Measurements from ENCODE around the gene BRAF.
"Not testable (repeated sequence)": the region's sequence is repeated elsewhere in the genome, so short reads cannot be mapped to it uniquely, and the experiment has no call there.

BRAF gene

DNA sequence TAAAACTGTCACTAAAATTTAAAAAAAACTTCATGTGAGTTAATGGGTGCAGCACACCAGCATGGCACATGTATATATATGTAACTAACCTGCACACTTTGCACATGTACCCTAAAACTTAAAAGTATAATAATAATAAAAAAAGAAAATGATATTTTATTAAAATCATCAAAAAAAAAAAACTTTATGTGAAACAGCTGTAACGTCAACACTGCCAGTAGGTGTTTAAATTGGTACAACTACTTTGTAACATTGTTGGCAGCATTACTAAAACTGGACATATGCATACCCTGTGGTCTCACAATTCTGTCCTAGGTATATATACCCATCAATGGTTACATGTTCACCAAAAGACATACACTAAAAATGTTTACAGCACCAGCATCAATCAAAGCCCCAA lies 146.2 kb downstream of the BRAF start:
- Histone ChIP-seq H3K4me1 (ENCODE audit: control insufficient read depth in 2 of 2, insufficient read depth in 2 of 2, low read length in 2 of 2) (no peaks in the 10 kb centered on the region), H3K9me3 (ENCODE audit: control insufficient read depth in 2 of 2, low read length in 2 of 2) (no peaks in the 10 kb centered on the region), H3K27me3 (ENCODE audit: control insufficient read depth in 2 of 2, insufficient read depth in 2 of 2, low read length in 2 of 2) (no peaks in the 10 kb centered on the region), H3K36me3 (ENCODE audit: control insufficient read depth in 2 of 2, insufficient read depth in 2 of 2, low read length in 2 of 2) (peaks cover 25 to 33% of the 10 kb centered on the region in 2 donors), H3K9ac (ENCODE audit: low read depth in 1 of 2, low read length in 2 of 2) (no peak overlapping the region), H3K4me3 (ENCODE audit: low read length in 2 of 2) (no peak overlapping the region), H3K27ac (ENCODE audit: low read depth in 2 of 2, low read length in 2 of 2) (no peak overlapping the region)

DNA sequence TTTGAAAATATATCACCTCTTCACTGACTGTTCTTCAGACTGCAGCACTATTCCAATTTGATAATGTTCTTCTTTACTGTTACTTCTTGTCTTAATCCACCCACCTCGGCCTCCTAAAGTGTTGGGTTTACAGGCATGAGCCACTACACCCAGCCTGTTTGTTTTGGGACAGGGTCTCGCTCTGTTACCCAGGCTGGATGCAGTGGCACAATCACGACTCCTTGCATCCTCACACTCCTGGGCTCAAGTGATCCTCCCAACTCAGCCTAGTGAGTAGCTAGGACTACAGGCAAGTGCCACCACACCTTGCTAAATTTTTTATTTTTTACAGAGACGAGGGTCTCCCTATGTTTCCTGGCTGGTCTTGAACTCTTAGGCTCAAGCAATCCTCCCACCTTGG lies 150.4 kb downstream of the BRAF start:
- no peaks in the 10 kb centered on the region for H3K27me3 ChIP-seq (ENCODE audit: control insufficient read depth in 2 of 2, insufficient read depth in 2 of 2, low read length in 2 of 2)
- H3K9ac ChIP-seq (ENCODE audit: low read depth in 1 of 2, low read length in 2 of 2), result no peak overlapping the region
- H3K9me3 ChIP-seq (ENCODE audit: control insufficient read depth in 2 of 2, low read length in 2 of 2), result no peaks in the 10 kb centered on the region
- no peak overlapping the region for H3K27ac ChIP-seq (ENCODE audit: low read depth in 2 of 2, low read length in 2 of 2)
- no peak overlapping the region for H3K4me3 ChIP-seq (ENCODE audit: low read length in 2 of 2)
- H3K4me1 ChIP-seq (ENCODE audit: control insufficient read depth in 2 of 2, insufficient read depth in 2 of 2, low read length in 2 of 2), result no peaks in the 10 kb centered on the region
- peaks cover 24 to 27% of the 10 kb centered on the region in 2 donors for H3K36me3 ChIP-seq (ENCODE audit: control insufficient read depth in 2 of 2, insufficient read depth in 2 of 2, low read length in 2 of 2)

DNA sequence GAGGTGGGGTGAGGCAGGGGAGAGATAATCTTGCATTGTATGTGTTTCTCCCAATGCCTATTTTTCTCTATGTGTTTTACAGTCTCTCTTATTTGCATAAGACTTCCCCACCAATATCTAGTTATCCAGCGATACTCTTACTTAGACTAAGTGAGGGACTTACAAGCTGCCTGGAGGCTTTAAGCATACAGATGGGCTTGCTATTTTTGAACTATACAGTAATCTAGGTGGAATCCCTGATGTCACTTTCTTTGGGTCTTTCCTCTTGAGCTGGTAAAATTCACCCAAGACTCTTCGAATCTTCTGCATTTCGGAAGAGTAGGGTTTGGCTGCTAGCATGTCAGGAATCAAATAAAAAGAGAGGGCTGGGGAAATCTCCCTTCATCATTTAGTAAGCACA lies 151.6 kb downstream of the BRAF start:
- peaks cover 19 to 24% of the 10 kb centered on the region in 2 donors for H3K36me3 ChIP-seq (ENCODE audit: control insufficient read depth in 2 of 2, insufficient read depth in 2 of 2, low read length in 2 of 2)
- no peak overlapping the region for H3K4me3 ChIP-seq (ENCODE audit: low read length in 2 of 2)
- no peak overlapping the region for H3K9ac ChIP-seq (ENCODE audit: low read depth in 1 of 2, low read length in 2 of 2)
- H3K27me3 ChIP-seq (ENCODE audit: control insufficient read depth in 2 of 2, insufficient read depth in 2 of 2, low read length in 2 of 2), result no peaks in the 10 kb centered on the region
- H3K4me1 ChIP-seq (ENCODE audit: control insufficient read depth in 2 of 2, insufficient read depth in 2 of 2, low read length in 2 of 2), result no peaks in the 10 kb centered on the region
- no peak overlapping the region for H3K27ac ChIP-seq (ENCODE audit: low read depth in 2 of 2, low read length in 2 of 2)
- H3K9me3 ChIP-seq (ENCODE audit: control insufficient read depth in 2 of 2, low read length in 2 of 2), result no peaks in the 10 kb centered on the region

DNA sequence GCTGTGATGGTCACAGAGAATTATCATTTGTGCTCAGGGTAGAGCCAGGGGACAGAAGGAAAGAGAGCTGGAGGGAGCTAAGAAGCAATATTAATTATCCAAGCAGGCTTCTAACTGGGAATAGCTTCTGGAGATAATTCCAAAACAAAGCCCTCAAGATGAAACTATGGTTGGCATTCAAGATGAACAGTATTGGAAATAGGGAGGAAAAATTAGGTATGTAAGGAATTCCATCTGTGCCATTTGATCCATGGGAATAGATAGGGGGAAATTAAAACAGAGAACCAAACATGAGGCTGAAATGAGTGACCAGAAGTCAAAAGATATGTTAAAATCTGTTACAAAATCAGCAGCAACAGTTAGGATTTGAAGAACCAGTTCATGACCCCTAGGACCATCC lies 152.9 kb downstream of the BRAF start:
- Histone ChIP-seq H3K27ac (ENCODE audit: low read depth in 2 of 2, low read length in 2 of 2) (no peak overlapping the region), H3K9ac (ENCODE audit: low read depth in 1 of 2, low read length in 2 of 2) (no peak overlapping the region), H3K9me3 (ENCODE audit: control insufficient read depth in 2 of 2, low read length in 2 of 2) (no peaks in the 10 kb centered on the region), H3K27me3 (ENCODE audit: control insufficient read depth in 2 of 2, insufficient read depth in 2 of 2, low read length in 2 of 2) (no peaks in the 10 kb centered on the region), H3K4me1 (ENCODE audit: control insufficient read depth in 2 of 2, insufficient read depth in 2 of 2, low read length in 2 of 2) (no peaks in the 10 kb centered on the region), H3K4me3 (ENCODE audit: low read length in 2 of 2) (no peak overlapping the region), H3K36me3 (ENCODE audit: control insufficient read depth in 2 of 2, insufficient read depth in 2 of 2, low read length in 2 of 2) (peaks cover 12 to 16% of the 10 kb centered on the region in 2 donors)

DNA sequence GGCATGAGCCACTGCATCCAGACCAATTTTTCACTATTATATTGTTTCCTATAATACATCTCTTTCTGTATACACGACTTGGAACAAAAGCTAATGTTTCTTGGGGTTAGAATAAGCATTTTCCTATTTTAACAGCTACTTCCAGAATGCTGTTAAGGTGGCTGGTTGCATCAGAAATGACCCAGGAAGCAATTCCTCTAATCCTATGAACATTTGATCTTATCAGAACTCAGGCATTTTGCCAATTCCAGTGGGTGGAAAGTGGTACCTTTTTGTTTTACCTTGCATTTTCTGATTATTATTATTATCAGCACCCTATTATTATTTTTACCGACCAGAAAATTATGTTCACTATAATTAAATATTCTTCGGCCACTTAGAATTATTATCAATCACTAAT lies 154.9 kb downstream of the BRAF start:
- H3K9ac ChIP-seq (ENCODE audit: low read depth in 1 of 2, low read length in 2 of 2), result no peak overlapping the region
- H3K27me3 ChIP-seq (ENCODE audit: control insufficient read depth in 2 of 2, insufficient read depth in 2 of 2, low read length in 2 of 2), result no peaks in the 10 kb centered on the region
- H3K4me3 ChIP-seq (ENCODE audit: low read length in 2 of 2), result no peak overlapping the region
- no peaks in the 10 kb centered on the region for H3K4me1 ChIP-seq (ENCODE audit: control insufficient read depth in 2 of 2, insufficient read depth in 2 of 2, low read length in 2 of 2)
- H3K27ac ChIP-seq (ENCODE audit: low read depth in 2 of 2, low read length in 2 of 2), result no peak overlapping the region
- no peaks in the 10 kb centered on the region for H3K9me3 ChIP-seq (ENCODE audit: control insufficient read depth in 2 of 2, low read length in 2 of 2)
- peaks cover 4 to 11% of the 10 kb centered on the region in 2 donors for H3K36me3 ChIP-seq (ENCODE audit: control insufficient read depth in 2 of 2, insufficient read depth in 2 of 2, low read length in 2 of 2)

DNA sequence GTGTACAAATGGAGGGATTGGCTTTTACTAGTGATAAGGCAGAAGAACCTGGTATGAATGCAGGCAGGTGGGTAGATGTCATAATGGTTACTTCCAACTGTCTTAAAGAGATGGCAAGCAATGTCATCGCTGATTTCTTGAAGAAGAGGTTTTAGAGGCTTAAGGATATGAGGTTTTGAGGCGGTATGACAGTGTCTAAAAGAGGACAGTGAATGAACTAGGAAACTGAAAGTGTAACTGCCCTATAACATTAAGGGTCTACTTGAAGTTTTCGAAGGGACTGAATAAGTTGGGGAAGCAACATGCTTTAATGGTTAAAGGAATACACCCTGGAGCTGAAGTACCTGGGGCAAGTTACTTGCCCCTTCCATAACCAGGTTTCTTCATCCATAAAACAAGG lies 157.3 kb downstream of the BRAF start:
- peaks cover 0 to 3% of the 10 kb centered on the region in 2 donors for H3K36me3 ChIP-seq (ENCODE audit: control insufficient read depth in 2 of 2, insufficient read depth in 2 of 2, low read length in 2 of 2)
- H3K4me1 ChIP-seq (ENCODE audit: control insufficient read depth in 2 of 2, insufficient read depth in 2 of 2, low read length in 2 of 2), result no peaks in the 10 kb centered on the region
- no peak overlapping the region for H3K9ac ChIP-seq (ENCODE audit: low read depth in 1 of 2, low read length in 2 of 2)
- no peaks in the 10 kb centered on the region for H3K9me3 ChIP-seq (ENCODE audit: control insufficient read depth in 2 of 2, low read length in 2 of 2)
- no peak overlapping the region for H3K4me3 ChIP-seq (ENCODE audit: low read length in 2 of 2)
- H3K27ac ChIP-seq (ENCODE audit: low read depth in 2 of 2, low read length in 2 of 2), result no peak overlapping the region
- H3K27me3 ChIP-seq (ENCODE audit: control insufficient read depth in 2 of 2, insufficient read depth in 2 of 2, low read length in 2 of 2), result no peaks in the 10 kb centered on the region

DNA sequence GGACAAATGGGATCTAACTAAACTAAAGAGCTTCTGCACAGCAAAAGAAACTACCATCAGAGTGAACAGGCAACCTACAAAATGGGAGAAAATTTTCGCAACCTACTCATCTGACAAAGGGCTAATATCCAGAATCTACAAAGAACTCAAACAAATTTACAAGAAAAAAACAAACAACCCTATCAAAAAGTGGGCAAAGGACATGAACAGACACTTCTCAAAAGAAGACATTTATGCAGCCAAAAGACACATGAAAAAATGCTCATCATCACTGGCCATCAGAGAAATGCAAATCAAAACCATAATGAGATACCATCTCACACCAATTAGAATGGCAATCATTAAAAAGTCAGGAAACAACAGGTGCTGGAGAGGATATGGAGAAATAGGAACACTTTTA lies 159.3 kb downstream of the BRAF start:
- not testable (repeated sequence) for H3K27me3 ChIP-seq (ENCODE audit: control insufficient read depth in 2 of 2, insufficient read depth in 2 of 2, low read length in 2 of 2); H3K36me3 ChIP-seq (ENCODE audit: control insufficient read depth in 2 of 2, insufficient read depth in 2 of 2, low read length in 2 of 2); H3K9ac ChIP-seq (ENCODE audit: low read depth in 1 of 2, low read length in 2 of 2); H3K4me1 ChIP-seq (ENCODE audit: control insufficient read depth in 2 of 2, insufficient read depth in 2 of 2, low read length in 2 of 2); H3K4me3 ChIP-seq (ENCODE audit: low read length in 2 of 2); H3K9me3 ChIP-seq (ENCODE audit: control insufficient read depth in 2 of 2, low read length in 2 of 2); H3K27ac ChIP-seq (ENCODE audit: low read depth in 2 of 2, low read length in 2 of 2)

DNA sequence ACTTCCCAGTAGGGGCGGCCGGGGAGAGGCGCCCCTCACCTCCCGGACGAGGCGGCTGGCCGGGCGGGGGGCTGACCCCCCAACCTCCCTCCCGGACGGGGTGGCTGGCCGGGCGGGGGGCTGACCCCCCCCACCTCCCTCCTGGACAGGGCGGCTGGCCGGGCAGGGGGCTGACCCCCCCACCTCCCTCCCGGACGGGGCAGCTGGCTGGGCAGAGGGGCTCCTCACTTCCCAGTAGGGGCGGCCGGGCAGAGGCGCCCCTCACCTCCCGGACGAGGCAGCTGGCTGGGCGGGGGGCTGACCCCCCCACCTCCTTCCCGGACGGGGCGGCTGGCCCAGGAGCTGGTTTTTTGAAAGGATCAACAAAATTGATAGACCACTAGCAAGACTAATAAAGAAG lies 161.6 kb downstream of the BRAF start:
- H3K9ac ChIP-seq (ENCODE audit: low read depth in 1 of 2, low read length in 2 of 2); H3K9me3 ChIP-seq (ENCODE audit: control insufficient read depth in 2 of 2, low read length in 2 of 2); H3K27ac ChIP-seq (ENCODE audit: low read depth in 2 of 2, low read length in 2 of 2); H3K36me3 ChIP-seq (ENCODE audit: control insufficient read depth in 2 of 2, insufficient read depth in 2 of 2, low read length in 2 of 2); H3K4me1 ChIP-seq (ENCODE audit: control insufficient read depth in 2 of 2, insufficient read depth in 2 of 2, low read length in 2 of 2); H3K4me3 ChIP-seq (ENCODE audit: low read length in 2 of 2); H3K27me3 ChIP-seq (ENCODE audit: control insufficient read depth in 2 of 2, insufficient read depth in 2 of 2, low read length in 2 of 2): not testable (repeated sequence)

DNA sequence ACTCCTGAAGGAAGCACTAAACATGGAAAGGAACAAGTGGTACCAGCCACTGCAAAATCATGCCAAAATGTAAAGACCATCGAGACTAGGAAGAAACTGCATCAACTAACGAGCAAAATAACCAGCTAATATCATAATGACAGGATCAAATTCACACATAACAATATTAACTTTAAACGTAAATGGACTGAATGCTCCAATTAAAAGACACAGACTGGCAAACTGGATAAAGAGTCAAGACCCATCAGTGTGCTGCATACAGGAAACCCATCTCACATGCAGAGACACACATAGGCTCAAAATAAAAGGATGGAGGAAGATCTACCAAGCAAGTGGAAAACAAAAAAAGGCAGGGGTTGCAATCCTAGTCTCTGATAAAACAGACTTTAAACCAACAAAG lies 163.4 kb downstream of the BRAF start:
- H3K27ac ChIP-seq (ENCODE audit: low read depth in 2 of 2, low read length in 2 of 2); H3K27me3 ChIP-seq (ENCODE audit: control insufficient read depth in 2 of 2, insufficient read depth in 2 of 2, low read length in 2 of 2); H3K4me3 ChIP-seq (ENCODE audit: low read length in 2 of 2); H3K4me1 ChIP-seq (ENCODE audit: control insufficient read depth in 2 of 2, insufficient read depth in 2 of 2, low read length in 2 of 2); H3K36me3 ChIP-seq (ENCODE audit: control insufficient read depth in 2 of 2, insufficient read depth in 2 of 2, low read length in 2 of 2); H3K9me3 ChIP-seq (ENCODE audit: control insufficient read depth in 2 of 2, low read length in 2 of 2); H3K9ac ChIP-seq (ENCODE audit: low read depth in 1 of 2, low read length in 2 of 2): not testable (repeated sequence)

DNA sequence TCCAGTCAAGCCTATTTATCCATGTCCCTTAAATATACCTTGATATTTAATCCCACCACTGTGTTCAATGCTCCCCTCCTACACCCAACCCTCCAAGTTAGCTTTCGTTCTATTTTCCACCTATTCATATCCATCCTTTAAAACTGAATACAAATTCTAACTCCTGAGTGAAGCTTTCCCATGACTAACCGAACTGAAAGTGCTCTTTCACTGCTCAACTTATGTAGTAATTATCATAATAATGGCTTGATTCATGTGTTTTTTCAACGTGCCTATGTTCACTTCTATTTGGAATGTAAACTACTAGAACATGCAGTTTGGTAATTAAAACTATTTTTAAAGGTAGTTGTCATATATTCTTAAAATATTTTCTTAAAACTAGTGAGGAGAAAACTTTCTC lies 170.2 kb downstream of the BRAF start:
- H3K4me1 ChIP-seq (ENCODE audit: control insufficient read depth in 2 of 2, insufficient read depth in 2 of 2, low read length in 2 of 2), result no peaks in the 10 kb centered on the region
- H3K36me3 ChIP-seq (ENCODE audit: control insufficient read depth in 2 of 2, insufficient read depth in 2 of 2, low read length in 2 of 2), result no peaks in the 10 kb centered on the region
- H3K9ac ChIP-seq (ENCODE audit: low read depth in 1 of 2, low read length in 2 of 2), result no peak overlapping the region
- H3K27ac ChIP-seq (ENCODE audit: low read depth in 2 of 2, low read length in 2 of 2), result no peak overlapping the region
- H3K9me3 ChIP-seq (ENCODE audit: control insufficient read depth in 2 of 2, low read length in 2 of 2), result no peaks in the 10 kb centered on the region
- H3K4me3 ChIP-seq (ENCODE audit: low read length in 2 of 2), result no peak overlapping the region
- no peaks in the 10 kb centered on the region for H3K27me3 ChIP-seq (ENCODE audit: control insufficient read depth in 2 of 2, insufficient read depth in 2 of 2, low read length in 2 of 2)

DNA sequence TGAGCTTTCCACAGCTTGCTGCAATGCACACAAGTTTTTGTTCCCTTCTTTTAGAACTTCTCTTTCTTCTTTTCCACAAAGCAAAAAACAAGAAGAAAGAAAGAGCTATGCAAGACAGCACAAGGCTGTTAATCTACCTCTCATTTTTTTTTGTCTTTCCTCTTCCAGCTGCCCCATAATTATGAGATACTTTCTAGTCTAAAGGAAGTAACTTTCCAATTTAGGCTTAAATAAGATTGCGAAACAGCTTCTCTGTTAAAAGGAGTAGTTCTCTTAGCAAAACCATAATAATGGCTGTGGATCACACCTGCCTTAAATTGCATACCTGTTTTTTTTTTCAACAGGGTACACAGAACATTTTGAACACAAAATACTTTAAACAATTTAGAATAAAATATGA lies 172.2 kb downstream of the BRAF start:
- Histone ChIP-seq H3K36me3 (ENCODE audit: control insufficient read depth in 2 of 2, insufficient read depth in 2 of 2, low read length in 2 of 2) (peaks cover 3 to 5% of the 10 kb centered on the region in 2 donors), H3K4me1 (ENCODE audit: control insufficient read depth in 2 of 2, insufficient read depth in 2 of 2, low read length in 2 of 2) (no peaks in the 10 kb centered on the region), H3K9ac (ENCODE audit: low read depth in 1 of 2, low read length in 2 of 2) (no peak overlapping the region), H3K27me3 (ENCODE audit: control insufficient read depth in 2 of 2, insufficient read depth in 2 of 2, low read length in 2 of 2) (no peaks in the 10 kb centered on the region), H3K9me3 (ENCODE audit: control insufficient read depth in 2 of 2, low read length in 2 of 2) (no peaks in the 10 kb centered on the region), H3K4me3 (ENCODE audit: low read length in 2 of 2) (no peak overlapping the region), H3K27ac (ENCODE audit: low read depth in 2 of 2, low read length in 2 of 2) (no peak overlapping the region)
